CD4-positive, alpha-beta T cell treated with Interferon alpha-2 for 1 hour (primary cell): ENCODE results near the gene RMI1.
A peak's percentile ranks its signal among the peaks of the same experiment; 100 is the strongest.
"Not testable (repeated sequence)": the region's sequence is repeated elsewhere in the genome, so short reads cannot be mapped to it uniquely, and the experiment has no call there.

Experiments used
- DNase-seq, 2 donors: peaks; one replicate each; pipeline ENCODE4 v3.0.0-alpha.2; 2020 to 2022

Gene RMI1

DNA sequence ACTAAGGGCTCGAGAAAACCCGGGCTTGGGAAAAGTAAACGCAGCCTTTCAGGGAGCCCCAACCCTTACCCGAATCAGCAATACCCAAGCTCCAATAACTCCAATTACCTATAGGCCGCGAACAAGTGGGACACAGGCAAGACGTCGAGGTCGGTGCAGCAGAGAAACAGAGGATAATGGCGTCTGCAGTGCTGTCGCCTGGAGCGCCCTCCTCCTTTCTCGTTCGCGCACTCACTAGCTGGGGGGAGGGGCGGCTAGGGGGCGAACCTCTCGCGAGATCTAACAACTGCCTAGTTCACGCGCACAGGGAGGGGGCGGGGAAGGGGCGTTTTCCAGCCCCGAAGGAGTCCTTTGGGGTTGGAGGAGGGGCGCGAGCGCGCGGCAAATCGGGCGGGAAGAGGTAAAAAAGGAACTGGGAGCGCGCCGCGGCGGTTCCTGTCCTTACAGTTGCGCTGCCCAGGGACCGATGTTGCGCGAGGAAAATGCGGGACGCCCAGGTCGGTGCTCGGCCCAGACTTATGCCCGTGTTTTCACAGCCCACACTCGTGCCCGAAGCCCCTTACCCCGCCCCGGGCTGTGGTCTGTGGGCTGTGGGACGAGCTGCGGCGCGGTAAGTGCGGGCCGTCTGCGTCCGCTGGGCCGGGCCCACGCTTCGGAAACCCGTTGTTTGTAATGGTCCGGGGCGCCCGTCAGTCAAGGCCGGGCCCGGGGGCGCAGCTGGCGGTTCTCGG, at the start of gene RMI1:
RMI1 (plus strand) TSS at position 411 of the 731 bp plus-strand sequence. CDS start 20,182 bp downstream, outside the sequence.
- DNase-seq = peak; percentile 98 to 99

DNA sequence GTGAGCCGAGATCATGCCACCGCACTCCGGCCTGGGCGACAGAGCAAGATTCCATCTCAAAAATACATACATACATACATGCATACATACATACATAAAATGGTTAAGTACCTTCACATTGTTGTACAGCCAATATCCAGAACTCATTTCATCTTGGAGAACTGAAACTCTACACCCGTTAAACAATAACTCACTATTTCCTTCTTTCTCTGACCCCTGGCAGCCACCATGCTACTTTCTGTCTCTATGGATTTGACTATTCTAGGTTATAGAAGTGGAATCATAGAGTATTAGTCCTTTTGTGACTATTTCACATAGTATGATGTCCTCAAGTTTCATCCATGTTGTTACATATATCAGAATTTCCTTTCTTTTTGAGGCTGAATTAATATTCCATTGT, 49.7 kb upstream of the RMI1 start:
- DNase-seq = no peak

DNA sequence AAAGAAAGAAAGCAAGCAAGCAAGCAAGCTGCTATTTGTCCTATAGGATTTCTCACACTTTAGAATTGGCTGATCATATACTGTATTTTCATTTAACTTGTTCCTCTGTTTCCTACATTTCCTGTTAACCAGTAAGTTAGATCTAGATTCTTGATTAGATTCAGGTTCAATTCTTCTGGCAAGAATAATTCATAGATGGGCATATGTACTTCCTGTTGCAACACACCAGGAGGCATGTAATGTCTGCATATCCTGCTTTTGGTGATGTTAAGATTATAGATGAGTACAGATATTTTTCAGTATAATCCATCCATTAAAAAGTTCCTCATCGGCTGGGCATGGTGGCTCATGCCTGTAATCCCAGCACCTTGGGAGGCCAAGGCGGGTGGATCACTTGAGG, 48.6 kb upstream of the RMI1 start:
- DNase-seq = no peak

DNA sequence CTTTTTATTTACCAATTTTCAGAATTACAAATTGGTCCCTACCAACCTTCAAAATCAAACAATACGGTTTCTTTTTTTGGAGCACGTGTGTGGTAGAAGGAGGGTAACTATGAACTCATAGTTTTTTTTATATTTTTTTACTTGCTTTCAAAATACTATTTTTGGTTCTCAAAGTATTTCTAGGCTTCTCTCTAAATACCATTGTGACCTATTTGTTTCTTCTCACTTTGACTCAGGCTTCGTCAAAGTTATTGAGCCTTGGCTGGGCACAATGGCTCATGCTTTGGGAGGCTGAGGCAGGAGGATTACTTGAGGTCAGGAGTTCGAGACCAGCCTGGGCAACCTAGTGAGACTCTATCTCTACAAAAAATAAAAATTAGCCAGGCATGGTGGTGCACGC, 47.8 kb upstream of the RMI1 start:
- no peak for DNase-seq

DNA sequence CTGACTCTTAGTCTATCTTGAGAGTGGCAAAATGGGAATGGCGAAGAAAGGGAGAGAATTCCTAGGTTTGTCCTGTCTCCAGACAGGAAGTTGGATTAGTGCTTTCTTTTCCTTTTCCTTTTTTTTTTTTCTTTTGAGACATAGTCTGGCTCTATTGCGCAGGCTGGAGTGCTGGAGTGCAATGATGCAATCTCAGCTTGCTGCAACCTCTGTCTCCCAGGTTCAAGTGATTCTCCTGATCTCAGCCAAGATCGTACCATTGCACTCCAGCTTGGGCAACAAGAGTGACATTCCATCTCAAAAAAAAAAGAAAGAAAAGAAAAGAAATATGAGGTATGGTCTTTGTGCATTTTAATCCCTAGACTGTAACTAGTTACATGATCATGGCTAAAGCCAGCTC, 46.8 kb upstream of the RMI1 start:
- DNase-seq = no peak

DNA sequence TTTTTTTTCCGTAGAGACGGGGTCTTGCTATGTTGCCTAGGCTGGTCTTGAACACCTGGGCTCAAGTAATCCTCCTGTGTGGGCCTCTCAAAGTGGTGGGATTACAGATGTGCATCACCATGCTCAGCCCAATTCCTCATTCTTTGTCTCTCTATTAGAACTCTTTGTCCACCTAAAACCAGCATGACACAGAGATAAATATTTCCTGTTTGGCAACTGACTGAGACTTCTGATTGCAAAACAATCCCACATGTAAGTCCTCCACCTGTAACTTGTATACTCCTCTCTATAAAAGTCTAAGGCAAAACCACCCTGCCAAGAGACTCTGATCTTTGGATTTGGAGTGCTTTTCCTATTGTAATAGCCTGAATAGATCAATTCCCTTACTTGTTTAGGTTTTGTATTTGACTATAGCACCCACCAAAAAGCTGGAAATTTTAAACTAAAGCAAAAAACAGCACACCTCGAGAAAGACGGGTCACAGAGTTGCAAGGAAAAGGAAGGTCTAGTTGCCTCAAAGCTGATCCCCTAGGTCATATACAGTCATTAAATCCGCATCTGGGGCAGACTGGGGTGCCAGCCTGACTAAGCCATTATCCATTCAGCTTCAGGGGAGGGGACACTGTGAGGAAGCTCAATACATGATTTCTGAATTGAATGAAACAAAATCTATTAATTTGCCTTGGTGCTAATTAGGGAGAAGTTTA, 45.9 kb upstream of the RMI1 start:
- no peak for DNase-seq

DNA sequence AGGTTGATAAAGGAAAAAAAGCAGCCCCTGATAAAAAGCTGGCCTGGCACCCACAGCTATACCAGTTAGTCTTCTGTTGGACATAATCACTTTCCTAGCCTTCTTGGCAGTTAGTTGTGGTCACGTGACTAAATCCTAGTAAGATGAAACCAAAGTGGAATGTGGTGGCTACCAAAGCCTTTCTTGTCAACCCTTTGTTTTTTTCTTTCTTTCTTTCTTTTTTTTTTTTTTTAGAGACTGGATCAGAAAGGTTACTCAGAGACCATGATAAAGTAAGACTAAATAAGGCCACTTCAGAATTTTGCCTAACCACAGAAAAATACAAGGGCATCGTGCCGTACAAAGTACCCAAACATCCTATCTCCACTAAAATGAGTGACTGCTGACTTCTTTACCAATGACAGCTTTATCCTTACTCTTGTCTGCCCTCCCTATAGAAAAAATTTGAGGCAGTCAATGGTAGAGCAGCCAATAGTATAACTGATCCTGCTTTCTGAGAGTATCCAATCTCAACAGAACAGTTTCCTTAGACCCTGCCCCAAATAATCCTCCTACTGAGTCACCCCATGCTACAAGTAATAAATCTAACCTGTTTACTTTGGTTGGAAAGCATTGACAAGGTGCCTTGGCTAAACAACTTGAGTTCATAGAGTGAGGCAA, 45.2 kb upstream of the RMI1 start:
- no peak for DNase-seq

DNA sequence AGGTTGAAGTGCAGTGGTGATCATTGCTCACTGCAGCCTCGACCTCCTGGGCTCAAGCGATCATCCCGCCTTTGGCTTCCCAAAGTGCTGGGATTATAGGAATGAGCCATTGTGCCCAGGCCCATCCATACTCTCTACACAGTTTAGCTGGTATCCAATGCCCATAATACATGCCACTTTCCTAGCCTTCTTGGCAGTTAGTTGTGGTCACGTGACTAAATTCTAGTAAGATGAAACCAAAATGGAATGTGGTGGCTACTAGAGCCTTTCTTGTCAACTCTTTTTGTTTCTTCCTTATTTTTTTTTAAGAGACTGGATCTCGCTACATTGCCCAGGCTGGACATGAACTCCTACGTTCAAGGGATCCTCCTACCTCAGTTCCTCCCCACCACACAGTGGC, 44.1 kb upstream of the RMI1 start:
- DNase-seq = no peak

DNA sequence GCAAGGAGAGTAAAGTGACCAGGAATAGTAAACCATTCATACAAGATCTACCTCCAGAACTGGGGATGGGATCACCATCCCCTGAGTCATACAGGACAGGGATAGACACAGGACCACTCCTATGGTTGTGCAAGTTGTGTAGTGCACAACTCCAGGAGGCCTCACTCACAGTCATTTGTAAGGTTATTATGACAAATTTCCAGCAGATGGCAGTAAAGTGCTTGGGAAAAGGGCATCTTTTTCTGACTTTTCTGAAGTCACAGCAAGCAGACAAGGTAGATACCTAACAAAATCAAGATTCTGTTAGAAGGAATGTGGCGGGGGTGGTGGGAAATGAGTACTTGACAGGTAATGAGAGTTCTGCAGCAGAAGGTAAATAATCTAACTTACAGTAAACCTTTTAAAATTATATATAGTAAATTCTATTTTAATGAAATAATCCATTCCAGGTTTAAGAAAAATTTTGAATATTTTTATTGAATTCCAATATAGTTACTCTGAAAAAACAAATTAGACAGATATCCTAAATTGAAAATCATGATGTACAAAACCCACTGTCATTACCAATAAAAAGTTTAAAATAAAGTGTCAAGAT, 42.6 kb upstream of the RMI1 start:
- peak; percentile 33 to 83 for DNase-seq

DNA sequence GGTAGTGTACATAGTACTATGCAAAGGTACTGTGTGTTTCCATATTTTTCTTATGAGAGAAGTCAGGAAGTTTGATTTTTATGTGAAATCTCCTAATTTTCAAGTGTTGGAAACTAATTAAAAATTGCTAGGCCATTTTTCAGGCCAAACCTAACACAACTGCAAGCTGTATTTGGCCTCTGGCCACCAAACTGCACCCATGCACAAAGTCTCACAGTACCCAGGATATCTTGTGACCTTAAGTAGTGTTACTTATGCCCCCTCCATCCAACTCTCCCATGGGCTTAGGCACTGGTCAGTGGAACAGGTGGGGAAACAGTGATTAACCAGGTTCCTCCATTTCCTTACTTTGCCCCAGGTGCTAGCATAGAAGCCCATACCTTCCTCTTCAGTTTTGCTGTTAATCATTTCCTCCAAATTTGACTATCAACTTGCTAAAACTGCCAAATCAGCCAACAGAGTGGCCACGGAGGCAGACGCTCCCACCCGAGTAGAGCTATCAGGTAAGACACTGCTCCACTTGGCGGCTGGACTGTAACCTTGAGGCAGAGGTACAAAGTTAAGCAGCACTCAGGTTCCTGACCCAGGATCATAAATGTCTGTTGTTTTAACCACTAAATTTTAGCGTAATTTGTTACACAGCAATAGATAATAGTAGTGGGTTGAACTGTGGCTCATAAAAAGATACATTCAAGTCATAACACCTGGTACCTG, 39.9 kb upstream of the RMI1 start:
- DNase-seq = no peak

DNA sequence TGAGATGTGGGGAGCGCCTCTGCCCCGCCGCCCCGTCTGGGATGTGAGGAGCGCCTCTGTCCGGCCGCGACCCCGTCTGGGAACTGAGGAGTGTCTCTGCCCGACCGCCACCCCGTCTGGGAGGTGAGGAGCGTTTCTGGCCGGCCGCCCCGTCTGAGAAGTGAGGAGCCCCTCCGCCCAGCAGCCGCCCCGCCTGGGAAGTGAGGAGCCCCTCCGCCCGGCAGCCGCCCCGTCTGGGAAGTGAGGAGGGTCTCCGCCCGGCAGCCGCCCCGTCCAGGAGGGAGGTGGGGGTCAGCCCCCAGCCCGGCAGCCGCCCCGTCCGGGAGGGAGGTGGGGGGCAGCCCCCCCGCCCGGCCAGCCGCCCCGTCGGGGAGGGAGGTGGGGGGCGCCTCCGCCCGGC, 32.5 kb upstream of the RMI1 start:
- not testable (repeated sequence) for DNase-seq

DNA sequence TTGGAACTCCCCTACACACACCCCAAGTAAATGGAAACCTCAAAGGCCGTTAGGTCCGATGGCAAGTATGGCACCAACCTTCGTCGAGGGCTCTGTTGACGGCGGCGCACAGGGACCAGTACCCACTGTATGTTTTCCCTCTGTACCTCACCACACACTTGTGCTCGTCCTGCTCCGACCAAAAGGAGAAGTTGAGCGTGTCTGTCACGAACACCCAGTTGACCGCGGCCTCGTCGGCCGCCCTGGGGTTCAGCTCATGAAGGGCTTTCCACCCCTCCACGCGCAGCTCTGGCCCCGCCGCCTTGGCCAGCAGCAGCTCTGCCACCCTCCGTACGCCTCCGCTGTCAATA, 24.5 kb upstream of the RMI1 start:
- peak in 1 of 2 donors; percentile 50 for DNase-seq

DNA sequence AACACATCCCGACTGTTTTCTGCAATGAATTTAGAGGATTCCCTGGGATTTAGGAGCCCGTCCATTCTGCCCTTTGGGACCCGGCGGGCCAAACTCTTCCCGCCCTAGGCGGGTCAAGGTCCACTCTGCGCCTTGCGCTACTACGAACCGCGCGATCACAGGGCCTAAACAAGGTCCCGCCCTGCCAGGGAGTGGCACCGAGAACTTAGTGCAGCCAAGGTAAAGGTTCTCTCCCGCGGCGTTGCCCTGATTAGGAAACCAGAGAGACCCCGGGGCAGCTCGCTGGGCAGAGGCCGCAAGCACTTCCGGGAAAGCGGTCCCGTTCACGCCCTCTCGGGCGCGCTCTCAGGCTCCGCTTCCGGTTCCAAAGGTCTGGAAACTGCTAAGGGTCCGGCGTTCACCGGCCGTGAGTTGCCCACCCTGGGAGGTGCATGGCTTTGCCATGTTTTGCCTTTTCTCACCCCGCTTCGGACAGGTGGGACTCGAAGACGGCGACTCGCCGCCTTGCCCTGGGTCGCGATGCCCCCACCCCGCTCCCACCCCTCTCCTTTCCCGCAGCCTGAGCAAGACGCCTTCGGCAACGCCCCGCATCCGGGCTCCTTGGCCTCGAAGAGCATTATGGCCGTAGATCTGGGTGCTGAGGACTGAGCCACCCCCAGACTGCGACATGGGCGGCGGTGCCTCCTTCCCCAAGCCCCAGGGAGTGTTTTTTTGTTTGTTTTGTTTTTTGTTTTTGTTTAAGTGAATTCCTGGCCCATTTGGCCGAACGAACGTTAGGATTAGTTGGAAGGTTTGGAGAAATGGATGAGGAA, 24.0 kb upstream of the RMI1 start:
- DNase-seq = peak; percentile 49 to 67

DNA sequence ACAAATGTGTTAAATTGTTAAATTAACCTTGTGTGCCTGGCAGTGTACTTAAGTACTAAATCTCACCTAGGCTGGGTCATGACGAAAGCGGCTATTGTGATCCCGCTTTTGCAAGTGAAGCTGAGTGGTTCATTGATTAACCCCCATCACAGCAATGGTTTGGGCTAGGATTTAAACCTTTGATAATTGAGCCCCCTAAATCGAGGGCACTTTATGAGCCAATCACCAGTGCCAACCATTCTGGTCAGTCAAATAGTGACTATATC, 23.4 kb upstream of the RMI1 start:
- DNase-seq = no peak

DNA sequence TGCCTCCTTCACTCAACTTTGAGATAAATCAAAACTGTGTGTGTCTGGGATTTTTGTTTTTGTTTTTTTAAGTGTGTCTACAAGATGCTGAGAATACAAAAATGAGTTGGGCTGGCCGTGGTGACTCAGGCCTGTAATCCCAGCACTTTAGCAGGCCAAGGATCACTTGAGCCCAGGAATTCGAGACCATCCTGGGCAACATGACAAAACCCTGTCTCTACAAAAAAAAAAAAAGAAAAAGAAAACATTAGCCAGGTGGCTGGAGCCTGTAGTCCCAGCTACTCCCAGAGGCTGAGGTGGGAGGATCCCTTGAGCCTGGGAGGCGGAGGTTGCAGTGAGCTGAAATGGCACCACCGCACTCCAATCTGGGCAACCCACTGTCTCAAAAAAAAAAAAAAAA, 21.5 kb upstream of the RMI1 start:
- DNase-seq = no peak

DNA sequence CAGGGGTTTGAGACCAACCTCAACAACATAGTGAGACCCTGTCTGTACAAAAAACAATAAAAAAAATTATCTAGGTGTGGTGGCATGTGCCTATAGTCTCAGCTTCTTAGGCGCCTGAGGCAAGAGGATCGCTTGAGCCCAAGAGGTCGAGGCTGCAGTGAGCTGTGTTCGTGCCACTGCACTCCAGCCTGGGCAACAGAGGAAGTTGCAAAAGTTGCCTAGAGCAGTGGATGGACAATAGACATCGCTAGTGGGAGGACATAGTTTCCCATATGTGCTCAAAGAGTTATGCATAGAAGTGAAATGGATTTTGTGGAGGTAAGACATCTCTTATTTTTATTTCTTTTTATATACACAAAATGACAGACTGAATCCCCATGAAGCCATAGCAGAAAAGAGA, 19.6 kb upstream of the RMI1 start:
- DNase-seq = no peak

DNA sequence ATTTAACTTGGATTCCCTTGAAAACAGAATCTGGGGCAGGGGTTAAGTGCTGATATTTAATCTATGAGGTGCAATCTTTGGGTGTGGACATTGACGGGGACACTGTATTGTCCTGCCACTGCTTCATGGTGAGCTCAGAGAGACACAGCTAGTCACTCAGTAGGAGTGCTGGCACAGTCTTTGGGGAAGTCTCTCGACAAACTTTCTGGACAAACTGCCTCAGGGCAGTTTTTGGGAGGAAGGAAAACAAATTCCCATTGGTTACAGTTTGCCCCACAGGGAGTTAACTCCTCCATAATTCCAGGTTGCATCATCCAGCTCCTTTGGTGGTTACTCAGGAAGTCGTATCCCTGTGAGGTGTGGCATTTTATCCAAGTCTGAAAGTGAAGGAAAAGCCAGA, 18.4 kb upstream of the RMI1 start:
- no peak for DNase-seq

DNA sequence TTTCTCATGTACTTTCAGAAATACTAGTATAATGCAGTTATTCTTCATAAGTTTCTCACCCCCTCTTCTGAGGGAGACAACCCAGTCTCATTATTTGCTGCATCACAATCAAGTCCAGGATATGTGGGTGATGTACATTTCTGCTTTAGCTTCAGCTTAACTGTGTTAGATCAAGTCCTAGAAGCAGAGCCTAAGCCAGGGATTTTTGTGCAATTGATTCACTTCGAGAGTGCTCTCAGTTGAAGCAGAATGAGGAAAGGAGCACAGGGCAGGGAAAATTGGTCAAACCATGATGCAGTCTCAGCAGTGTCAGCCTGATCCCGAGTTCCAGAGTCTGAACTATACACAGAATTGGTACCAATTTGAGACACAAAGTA, 15.6 kb upstream of the RMI1 start:
- DNase-seq = no peak

DNA sequence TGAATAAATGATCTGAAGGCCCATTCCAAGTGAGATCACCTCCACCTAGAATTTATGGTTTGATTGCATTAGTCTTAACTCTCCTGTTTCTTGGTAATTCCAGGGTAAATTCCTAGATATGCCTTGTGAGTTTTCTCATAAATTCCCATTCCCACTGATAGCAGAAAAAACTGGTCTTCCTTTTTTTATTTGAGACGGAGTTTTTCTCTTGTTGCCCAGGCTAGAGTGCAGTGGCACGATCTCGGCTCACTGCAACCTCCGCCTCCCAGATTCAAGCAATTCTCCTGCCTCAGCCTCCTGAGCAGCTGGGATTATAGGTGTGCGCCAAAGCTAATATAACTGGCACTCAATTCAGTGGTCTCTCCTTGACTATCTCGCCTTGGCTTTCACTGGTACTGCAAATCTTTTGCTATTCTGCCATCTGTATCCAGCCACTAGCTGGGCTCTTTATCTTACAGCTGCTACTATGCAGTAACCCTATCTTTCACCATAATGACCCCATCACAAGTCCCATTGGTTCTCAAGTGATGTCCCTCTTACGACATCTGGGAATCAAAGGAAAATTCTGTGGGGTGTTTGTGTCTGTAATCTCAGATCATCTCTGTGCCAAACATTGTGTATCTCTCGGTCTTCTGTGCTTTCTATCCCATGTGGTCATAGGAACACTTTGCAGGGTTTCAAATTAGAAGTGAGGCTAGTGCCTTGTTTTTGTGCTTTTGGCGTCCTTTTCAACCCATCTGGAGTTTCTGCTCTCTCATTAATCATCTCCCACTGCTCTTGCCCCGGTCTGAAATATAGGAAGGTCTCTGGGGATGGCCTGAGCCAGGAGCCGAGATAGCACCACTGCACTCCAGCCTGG, 15.0 kb upstream of the RMI1 start:
- no peak for DNase-seq

DNA sequence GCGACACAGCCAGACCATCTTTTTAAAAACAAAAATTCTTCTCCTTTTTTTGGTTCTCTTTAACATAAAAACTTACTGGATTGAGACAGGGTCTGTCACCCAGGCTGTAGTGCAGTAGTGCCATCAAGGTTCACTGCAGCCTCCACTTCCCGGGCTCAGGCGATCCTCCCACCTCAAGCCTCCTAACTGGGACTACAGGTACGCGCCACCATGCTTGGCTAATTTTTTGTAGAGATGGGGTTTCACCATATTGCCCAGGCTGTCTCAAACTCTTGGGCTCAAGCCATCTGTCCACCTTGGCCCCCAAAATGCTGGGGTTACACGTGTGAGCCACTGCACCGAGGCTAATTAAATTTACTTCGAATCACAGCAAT, 14.4 kb upstream of the RMI1 start:
- DNase-seq = no peak

DNA sequence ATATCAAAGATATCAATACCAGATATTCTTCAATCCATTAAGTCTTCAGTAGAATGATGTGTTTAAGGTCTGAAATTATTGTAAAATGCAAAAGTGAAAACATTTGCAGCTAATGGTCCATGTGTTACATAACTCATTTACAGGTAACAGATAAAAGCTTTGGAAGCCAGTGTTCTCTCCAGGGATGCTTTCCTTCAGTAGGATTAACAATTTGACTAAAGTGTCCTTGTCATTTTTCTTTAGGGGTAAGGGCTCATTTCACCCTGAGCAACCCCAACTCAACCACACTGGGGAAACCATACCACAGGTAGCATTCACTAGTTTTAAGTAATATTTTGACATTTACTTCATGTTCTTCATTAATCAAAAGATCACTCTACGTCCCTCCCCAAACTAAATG, 13.5 kb upstream of the RMI1 start:
- no peak for DNase-seq

DNA sequence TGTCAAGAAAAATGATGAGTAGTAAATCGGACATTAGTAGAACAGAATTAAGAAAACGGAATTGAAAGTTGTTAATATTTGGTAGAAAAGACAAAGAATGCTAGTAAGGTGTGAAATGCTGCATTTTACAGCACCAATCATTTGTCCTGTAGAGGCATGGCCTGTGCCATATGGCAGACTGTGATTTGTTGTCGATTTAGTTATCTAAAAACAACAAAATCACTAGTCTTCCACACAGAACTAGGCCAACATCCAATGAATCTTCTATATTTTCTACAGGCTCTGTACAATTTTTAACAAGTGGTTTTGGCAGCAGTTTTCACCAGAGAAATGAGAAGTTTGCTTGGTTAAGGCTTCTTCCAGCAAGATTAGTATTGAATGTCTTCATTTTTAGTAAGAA, 11.0 kb upstream of the RMI1 start:
- no peak for DNase-seq
